GM12878 (cell line): Measurements from ENCODE around the gene DST. TPM values are rescaled to one million over a fixed set of nuclear protein-coding genes. Genes with fewer than 3 reads are reported as not detected.

ENCODE experiments used
- CHD1 ChIP-seq: IDR thresholded peaks from 2 replicates; pipeline ENCODE4 v1.6.1; 2012; ENCODE audit warnings: low read depth, low read length, improper control_type of control experiment
- CREM ChIP-seq: IDR thresholded peaks from 2 replicates; pipeline ENCODE4 v1.6.1; 2014; ENCODE audit warnings: antibody characterized with exemption, low read depth
- IKZF2 ChIP-seq, 2 experiments: fragments of 450-650 bp; IDR thresholded peaks; 2 replicates each; pipeline ENCODE4 v1.6.1; 2017; ENCODE audit warnings: mild to moderate bottlenecking in 2 of 2, moderate library complexity in 2 of 2
- MXI1 ChIP-seq: fragments of 150-350 bp; IDR thresholded peaks from 2 replicates; pipeline ENCODE4 v1.6.1; 2011; ENCODE audit warnings: low read depth, mild to moderate bottlenecking, inconsistent platforms, low read length, improper control_type of control experiment
- POLR2AphosphoS5 ChIP-seq: IDR thresholded peaks from 2 replicates; pipeline ENCODE4 v1.6.1; 2011; ENCODE audit warnings: mild to moderate bottlenecking, low read length, inconsistent platforms
- RUNX3 ChIP-seq: IDR thresholded peaks from 2 replicates; pipeline ENCODE4 v1.6.1; 2012; ENCODE audit warnings: low read length, inconsistent platforms
- SP1 ChIP-seq: IDR thresholded peaks from one replicate; pipeline ENCODE4 v1.6.1; 2011; ENCODE audit warnings: low read depth, low read length
- TBL1XR1 ChIP-seq: IDR thresholded peaks from 2 replicates; pipeline ENCODE4 v1.6.1; 2012; ENCODE audit warnings: low read depth, low read length, improper control_type of control experiment
- USF2 ChIP-seq: IDR thresholded peaks from 2 replicates; pipeline ENCODE4 v1.6.1; 2011; ENCODE audit warnings: low read depth, low read length, improper control_type of control experiment, borderline replicate concordance
- ZBTB40 ChIP-seq: fragments of 450-650 bp; IDR thresholded peaks from 2 replicates; pipeline ENCODE4 v1.6.1; 2016; ENCODE audit warnings: mild to moderate bottlenecking, moderate library complexity, borderline replicate concordance
- polyA plus RNA-seq, 11 experiments: library from polyadenylated mRNA; depleted of rRNA in 4 of 11; unstranded in 6 of 11; stranded (reverse) in 5 of 11; fragments of >200 nt; fragmentation: Nextera tagmentation in 4 of 11; fragmentation: Illumina TruSeq in 1 of 11; extraction: Ambion mirVana in 4 of 11; extraction: Trizol in 1 of 11; gene quantifications; 1 replicate in 1 of 11; 2 replicates in 10 of 11; pipeline versions ENCODE4 v1.2.1 to v1.2.3, GENCODE V29; 2011 to 2016; ENCODE audit warnings: inconsistent platforms in 2 of 11, missing spikeins in 2 of 11, low read depth in 1 of 11
- total RNA-seq, 4 experiments: library from RNA; depleted of rRNA in 3 of 4; stranded (reverse); fragments of >200 nt in 3 of 4; fragmentation: Illumina TruSeq in 1 of 4; extraction: Trizol in 1 of 4; gene quantifications; 2 replicates each; pipeline versions ENCODE4 v1.2.1 to v1.2.3, GENCODE V29; 2013 to 2021
- TF ChIP-seq, protein P1 (sequence below): fragments of 150-350 bp; IDR thresholded peaks from 2 replicates; pipeline ENCODE4 v1.6.1; 2014; ENCODE audit warnings: mild to moderate bottlenecking, low read depth, low read length
- TF ChIP-seq, protein P2 (sequence below): IDR thresholded peaks from 2 replicates; pipeline ENCODE4 v1.6.1; 2012; ENCODE audit warnings: low read depth, low read length, improper control_type of control experiment

Gene DST
- total and polyA plus RNA-seq, 10 of the 15 experiments (the other 5 are each of a cell fraction or from before 2014, with no cell fraction given) = 32.1 to 156 (median 75.0) TPM

DNA sequence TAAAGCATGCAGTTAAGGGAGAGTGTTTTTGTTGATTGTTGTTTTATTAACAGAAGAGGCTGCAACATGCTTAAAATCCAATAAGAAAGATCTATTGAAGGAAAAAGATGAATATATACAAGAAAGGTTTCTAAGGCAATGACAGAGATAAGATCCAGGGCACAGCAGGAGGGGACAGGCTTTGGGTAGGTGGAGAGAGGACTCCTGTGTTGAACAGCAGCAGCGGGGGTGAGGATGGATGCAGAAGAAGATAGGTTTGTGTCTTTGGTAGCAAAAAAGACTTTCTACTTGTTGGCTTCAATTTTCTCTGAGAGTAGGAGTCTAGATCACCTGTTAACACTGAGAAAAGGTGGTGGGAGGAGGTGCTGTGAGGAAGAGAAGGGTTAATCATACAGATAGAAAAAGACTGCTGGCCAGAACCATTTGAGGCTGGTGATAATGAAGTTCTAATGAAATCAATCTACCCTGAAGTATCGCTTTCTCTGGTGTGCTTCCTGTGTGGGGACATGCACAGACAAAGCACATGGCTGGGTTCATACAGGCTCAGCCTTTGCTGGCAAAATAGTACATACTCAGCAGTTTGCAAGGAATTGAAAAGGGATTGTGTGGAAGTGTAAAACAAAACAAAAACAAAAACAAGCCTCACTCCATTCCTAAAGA, 17.2 kb upstream of the DST start (continued):
- no peak for TF ChIP-seq CHD1
- TF ChIP-seq, protein P1, sequence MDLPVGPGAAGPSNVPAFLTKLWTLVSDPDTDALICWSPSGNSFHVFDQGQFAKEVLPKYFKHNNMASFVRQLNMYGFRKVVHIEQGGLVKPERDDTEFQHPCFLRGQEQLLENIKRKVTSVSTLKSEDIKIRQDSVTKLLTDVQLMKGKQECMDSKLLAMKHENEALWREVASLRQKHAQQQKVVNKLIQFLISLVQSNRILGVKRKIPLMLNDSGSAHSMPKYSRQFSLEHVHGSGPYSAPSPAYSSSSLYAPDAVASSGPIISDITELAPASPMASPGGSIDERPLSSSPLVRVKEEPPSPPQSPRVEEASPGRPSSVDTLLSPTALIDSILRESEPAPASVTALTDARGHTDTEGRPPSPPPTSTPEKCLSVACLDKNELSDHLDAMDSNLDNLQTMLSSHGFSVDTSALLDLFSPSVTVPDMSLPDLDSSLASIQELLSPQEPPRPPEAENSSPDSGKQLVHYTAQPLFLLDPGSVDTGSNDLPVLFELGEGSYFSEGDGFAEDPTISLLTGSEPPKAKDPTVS = no peak
- no peak for TF ChIP-seq POLR2AphosphoS5
- TF ChIP-seq CREM = no peak
- 0 out of 4 replicates have a peak, but pooled peaks of 1 of the 2 experiments have one; percentile 22 for TF ChIP-seq IKZF2 (IDR thresholded peaks at IDR 0.05)
- no peak for TF ChIP-seq SP1
- TF ChIP-seq, protein P2, sequence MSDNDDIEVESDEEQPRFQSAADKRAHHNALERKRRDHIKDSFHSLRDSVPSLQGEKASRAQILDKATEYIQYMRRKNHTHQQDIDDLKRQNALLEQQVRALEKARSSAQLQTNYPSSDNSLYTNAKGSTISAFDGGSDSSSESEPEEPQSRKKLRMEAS = peak; percentile 38; the same call in 1 of the 2 replicates
- TF ChIP-seq USF2 = no peak
- TF ChIP-seq ZBTB40 = no peak
- TF ChIP-seq MXI1 = peak; percentile 70; the same call in 1 of the 2 replicates
- peak; percentile 9; the same call in 1 of the 2 replicates for TF ChIP-seq RUNX3
- TF ChIP-seq TBL1XR1 = no peak
- TF ChIP-seq, all 136 proteins: peak for 13
